Cardiac fibroblast (primary cell): ENCODE measurements around the gene NSMCE1.
"Not testable (repeated sequence)": the region's sequence is repeated elsewhere in the genome, so short reads cannot be mapped to it uniquely, and the experiment has no call there.

Source experiments
- DNase-seq, 2 donors: peaks; one replicate each; pipeline versions ENCODE4 v3.0.0 to v3.0.0-alpha.2; 2010; ENCODE audit warnings: low read depth in 2 of 2
- H3K4me3 ChIP-seq, 2 donors: replicated peaks in 1 of 2; 1 replicate in 1 of 2; 2 replicates in 1 of 2; pipeline ENCODE4 v1.5.1; 2011; ENCODE audit warnings: low read depth in 2 of 2, low read length in 2 of 2, mild to moderate bottlenecking in 2 of 2, moderate library complexity in 1 of 2
- TF ChIP-seq, protein P1 (sequence below): IDR thresholded peaks from one replicate; pipeline ENCODE4 v1.5.1; 2011; ENCODE audit warnings: low read depth, mild to moderate bottlenecking, low read length, inconsistent platforms

The NSMCE1 gene

DNA sequence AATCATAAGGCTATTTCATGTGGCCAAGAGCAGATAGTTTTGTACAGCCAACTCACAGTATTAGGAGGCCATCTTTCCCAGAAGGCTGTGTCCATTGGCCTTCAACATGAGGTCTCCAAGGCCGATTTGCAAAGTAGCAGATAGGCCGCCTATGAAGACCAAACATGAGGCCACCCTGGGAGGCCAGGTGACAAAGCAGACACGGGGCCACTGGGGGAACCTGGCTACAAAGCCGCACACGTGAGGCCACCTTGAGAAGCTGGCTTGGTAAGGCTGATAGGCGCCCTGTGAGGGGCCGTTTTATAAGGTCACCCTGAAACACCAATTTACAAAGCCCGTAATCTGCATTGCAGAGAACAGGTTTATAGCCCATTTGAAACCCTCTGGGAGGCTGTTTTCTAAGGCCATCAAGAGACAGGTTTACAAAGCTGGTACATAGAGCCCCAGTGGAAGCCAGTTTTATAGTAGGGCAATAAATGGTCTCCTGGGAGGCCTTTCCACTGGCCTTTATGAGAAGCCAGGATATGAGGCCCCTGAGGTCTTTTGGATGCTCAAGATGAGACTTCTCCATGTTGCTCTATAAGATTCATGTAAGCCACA lies 60.4 kb downstream of the NSMCE1 start:
- TF ChIP-seq, protein P1, sequence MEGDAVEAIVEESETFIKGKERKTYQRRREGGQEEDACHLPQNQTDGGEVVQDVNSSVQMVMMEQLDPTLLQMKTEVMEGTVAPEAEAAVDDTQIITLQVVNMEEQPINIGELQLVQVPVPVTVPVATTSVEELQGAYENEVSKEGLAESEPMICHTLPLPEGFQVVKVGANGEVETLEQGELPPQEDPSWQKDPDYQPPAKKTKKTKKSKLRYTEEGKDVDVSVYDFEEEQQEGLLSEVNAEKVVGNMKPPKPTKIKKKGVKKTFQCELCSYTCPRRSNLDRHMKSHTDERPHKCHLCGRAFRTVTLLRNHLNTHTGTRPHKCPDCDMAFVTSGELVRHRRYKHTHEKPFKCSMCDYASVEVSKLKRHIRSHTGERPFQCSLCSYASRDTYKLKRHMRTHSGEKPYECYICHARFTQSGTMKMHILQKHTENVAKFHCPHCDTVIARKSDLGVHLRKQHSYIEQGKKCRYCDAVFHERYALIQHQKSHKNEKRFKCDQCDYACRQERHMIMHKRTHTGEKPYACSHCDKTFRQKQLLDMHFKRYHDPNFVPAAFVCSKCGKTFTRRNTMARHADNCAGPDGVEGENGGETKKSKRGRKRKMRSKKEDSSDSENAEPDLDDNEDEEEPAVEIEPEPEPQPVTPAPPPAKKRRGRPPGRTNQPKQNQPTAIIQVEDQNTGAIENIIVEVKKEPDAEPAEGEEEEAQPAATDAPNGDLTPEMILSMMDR = no peak
- H3K4me3 ChIP-seq = no peak overlapping the region
- DNase-seq = no peak

- not testable (repeated sequence) for DNase-seq, H3K4me3 ChIP-seq
These were observed 61.5 kb downstream of the NSMCE1 start for GRCh38 chr16:27207121-27207520.

- H3K4me3 ChIP-seq = no peak overlapping the region
- TF ChIP-seq, protein P1 = no peak
- no peak for DNase-seq
These were observed 63.0 kb downstream of the NSMCE1 start for GRCh38 chr16:27205423-27206065.

DNA sequence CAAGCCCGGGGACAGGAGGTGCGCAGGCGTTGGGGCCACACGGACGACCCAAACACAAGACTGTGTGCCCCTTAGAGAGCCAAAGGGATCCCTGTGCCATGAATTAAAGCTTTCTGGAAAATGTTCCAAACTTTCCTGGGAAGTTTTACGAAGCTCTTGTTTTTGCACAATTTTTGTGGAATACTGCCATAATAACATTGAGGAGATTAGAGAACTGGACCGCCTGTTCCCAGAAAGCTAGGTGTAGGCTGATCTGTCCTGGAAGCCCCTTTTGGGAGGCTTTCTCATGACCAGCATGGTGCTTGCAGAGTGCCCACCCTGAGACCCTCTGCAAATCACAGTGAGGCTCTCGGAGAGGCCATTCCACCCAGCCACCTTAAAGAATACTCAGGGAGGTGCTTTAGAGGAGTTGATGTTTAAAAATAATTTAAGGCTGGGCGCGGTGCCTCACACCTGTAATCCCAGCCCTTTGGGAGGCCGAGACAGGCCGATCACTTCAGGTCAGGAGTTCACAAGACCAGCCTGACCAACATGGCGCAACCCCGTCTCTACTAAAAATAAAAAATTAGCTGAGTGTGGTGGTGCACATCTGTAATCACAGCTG lies 64.2 kb downstream of the NSMCE1 start:
- no peak for DNase-seq
- H3K4me3 ChIP-seq = peak overlapping the region; percentile 75 to 79
- TF ChIP-seq, protein P1 = no peak

- TF ChIP-seq, protein P1 = no peak
- DNase-seq = peak; percentile 100
- peak within 1 kb of the TSS; percentile 75 to 89 for H3K4me3 ChIP-seq
These were observed 64.9 kb downstream of the NSMCE1 start, which contains the start of gene KDM8 for GRCh38 chr16:27203507-27204311. Gene KDM8, plus strand, starts transcription at chr16:27203526. Its CDS starts 6,598 bp downstream, at chr16:27210124.

DNA sequence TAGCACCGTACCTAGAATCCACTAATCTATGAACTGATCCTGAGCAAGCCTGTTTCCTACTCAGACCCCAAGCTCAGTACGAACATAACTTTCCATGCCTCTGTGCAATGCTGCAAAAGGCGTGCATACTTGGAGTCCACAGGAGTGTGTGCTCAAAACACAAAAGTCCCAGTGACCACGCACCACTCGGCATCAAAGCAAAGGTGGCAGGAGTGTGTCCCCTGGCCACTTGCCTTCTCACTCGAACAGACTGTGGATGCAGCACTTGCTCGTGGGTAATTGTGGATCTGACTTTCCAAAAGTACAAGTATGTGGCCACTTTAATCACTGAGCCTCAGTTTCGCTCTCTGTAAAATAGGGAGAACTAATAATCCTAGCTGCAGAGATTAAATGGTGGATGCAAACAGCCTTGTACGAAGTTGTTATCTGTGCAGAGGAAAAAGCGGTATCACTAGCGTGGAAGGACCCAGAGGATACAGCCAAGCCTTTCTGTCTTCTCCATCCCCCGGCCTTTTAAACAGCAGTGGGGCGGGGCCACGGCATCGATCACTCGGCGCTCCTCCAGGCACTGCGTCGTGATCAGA lies 65.6 kb downstream of the NSMCE1 start:
- peak; percentile 96 for DNase-seq
- TF ChIP-seq, protein P1 = no peak
- peak overlapping the region; percentile 74 to 89 for H3K4me3 ChIP-seq

GRCh38 chr16:27200914-27201313 lies 67.7 kb downstream of the NSMCE1 start:
- H3K4me3 ChIP-seq, DNase-seq: not testable (repeated sequence)
